Epithelial cell of proximal tubule (primary cell): Measurements from ENCODE around the gene IGF2BP3. TPM values are rescaled to one million over a fixed set of nuclear protein-coding genes. Genes with fewer than 3 reads are reported as not detected.

Experiments
- DNase-seq: peaks from one replicate; pipeline ENCODE4 v3.0.0-alpha.2; 2011; ENCODE audit warnings: low read depth
- H3K4me3 ChIP-seq: 2 replicates; pipeline ENCODE4 v1.5.1; 2011; ENCODE audit warnings: low read depth, mild to moderate bottlenecking, low read length
- CTCF ChIP-seq: conservative IDR thresholded peaks from 2 replicates; pipeline ENCODE4 v1.5.1; 2012; ENCODE audit warnings: low read depth, mild to moderate bottlenecking, low read length
- total RNA-seq: library from RNA; depleted of rRNA; stranded (reverse); fragments of >200 nt; gene quantifications from 2 replicates; pipeline ENCODE4 v1.2.3, GENCODE V29; 2015

The IGF2BP3 gene
- total RNA-seq, 1 donor from 2014 or later, result 42.4 TPM

- TF ChIP-seq CTCF, result no peak
- peak overlapping the region; percentile 58 for H3K4me3 ChIP-seq
- DNase-seq, result no peak
Observed at GRCh38 chr7:23474829-23475575, 4.7 kb upstream of the IGF2BP3 start.

GRCh38 chr7:23474094-23474828, 4.0 kb upstream of the IGF2BP3 start:
- no peak for DNase-seq
- peak overlapping the region; percentile 58 for H3K4me3 ChIP-seq
- no peak for TF ChIP-seq CTCF

GRCh38 chr7:23473844-23474093, 3.5 kb upstream of the IGF2BP3 start:
- DNase-seq, result no peak
- no peak for TF ChIP-seq CTCF
- peak overlapping the region; percentile 58 for H3K4me3 ChIP-seq

- peak overlapping the region; percentile 58 for H3K4me3 ChIP-seq
- TF ChIP-seq CTCF, result no peak
- DNase-seq, result no peak
Observed at GRCh38 chr7:23472956-23473843, 2.9 kb upstream of the IGF2BP3 start.

- DNase-seq, result no peak
- TF ChIP-seq CTCF, result no peak
- H3K4me3 ChIP-seq, result no peak overlapping the region
Observed at GRCh38 chr7:23472556-23472955, 2.3 kb upstream of the IGF2BP3 start.

GRCh38 chr7:23472046-23472445, 1.8 kb upstream of the IGF2BP3 start:
- no peak for TF ChIP-seq CTCF
- DNase-seq, result no peak
- H3K4me3 ChIP-seq, result no peak overlapping the region
